Measurements from ENCODE around the gene RAD51B.

Gene RAD51B

DNA sequence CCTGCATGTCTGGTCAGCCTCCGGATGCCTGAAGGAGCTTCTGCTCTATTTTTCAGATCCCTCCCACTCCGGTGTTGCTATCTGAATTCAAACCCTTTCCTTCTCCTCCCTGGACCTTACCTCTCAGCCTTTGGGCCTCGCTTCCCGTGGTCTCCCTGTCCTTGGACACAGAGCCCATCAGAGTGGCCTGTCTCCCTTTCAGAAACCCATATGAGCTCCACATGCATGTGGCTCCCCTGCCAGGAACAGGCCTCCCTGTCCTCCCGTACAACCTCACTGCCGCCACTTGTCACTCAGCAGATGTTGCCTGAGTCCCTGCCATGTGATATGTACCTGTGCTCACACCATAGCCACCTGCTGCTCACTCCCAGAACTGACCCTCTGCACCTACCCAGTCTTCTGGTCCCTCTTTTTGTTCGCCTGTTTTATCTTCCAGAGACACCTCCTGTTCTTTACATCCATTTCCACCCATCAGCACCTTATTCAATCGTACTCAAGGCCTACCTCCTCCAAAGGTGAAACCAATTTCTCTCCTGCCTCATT is 790.7 kb downstream of the RAD51B start:
- TF ChIP-seq, protein P1, sequence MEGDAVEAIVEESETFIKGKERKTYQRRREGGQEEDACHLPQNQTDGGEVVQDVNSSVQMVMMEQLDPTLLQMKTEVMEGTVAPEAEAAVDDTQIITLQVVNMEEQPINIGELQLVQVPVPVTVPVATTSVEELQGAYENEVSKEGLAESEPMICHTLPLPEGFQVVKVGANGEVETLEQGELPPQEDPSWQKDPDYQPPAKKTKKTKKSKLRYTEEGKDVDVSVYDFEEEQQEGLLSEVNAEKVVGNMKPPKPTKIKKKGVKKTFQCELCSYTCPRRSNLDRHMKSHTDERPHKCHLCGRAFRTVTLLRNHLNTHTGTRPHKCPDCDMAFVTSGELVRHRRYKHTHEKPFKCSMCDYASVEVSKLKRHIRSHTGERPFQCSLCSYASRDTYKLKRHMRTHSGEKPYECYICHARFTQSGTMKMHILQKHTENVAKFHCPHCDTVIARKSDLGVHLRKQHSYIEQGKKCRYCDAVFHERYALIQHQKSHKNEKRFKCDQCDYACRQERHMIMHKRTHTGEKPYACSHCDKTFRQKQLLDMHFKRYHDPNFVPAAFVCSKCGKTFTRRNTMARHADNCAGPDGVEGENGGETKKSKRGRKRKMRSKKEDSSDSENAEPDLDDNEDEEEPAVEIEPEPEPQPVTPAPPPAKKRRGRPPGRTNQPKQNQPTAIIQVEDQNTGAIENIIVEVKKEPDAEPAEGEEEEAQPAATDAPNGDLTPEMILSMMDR (conservative IDR thresholded peaks at IDR 0.05) = no peak
- no peak for TF ChIP-seq ZFX (IDR thresholded peaks at IDR 0.05)
- no peak overlapping the region for H3K27ac ChIP-seq

DNA sequence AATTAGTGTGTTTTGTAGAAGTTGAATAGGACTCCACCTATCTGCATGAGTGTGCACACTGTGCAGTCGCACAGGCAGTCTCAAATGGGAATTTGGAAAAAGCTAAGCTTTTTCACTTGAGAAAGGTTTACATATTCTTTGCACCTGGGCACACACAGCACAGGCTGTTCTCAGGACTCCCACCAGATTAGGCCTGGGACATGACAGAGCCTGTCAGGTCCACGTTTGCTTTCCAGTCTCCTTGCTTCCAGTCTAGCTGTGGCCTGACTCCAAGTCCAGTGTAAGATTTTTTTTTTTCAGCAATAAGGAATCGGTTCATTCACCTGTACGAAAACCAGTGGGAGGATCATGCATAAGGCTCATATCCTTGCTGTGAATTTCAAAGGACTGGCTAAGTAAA is 792.0 kb downstream of the RAD51B start:
- H3K27ac ChIP-seq = no peak overlapping the region
- TF ChIP-seq ZFX (IDR thresholded peaks at IDR 0.05) = no peak
- TF ChIP-seq, protein P1 (conservative IDR thresholded peaks at IDR 0.05) = no peak

DNA sequence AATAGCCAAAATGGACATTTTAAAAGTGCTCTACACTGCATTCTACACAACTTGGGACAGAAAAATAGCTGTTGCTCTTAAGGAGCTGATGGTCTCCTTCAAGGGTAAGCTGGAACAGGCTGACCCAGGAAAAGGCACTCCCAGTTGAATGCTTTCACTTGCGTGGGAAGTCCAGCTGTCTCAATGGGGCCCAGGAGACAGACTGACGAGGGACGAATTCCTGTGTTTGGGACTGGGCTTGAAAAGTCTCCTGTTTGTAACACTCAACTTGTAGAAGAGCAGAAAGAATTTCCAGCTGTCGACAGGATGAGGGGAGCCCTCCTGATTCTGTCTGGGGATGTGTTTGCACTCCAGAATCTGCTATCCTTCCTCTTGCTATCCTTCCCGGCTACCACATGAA is 792.5 kb downstream of the RAD51B start:
- H3K27ac ChIP-seq = no peak overlapping the region
- TF ChIP-seq, protein P1 (conservative IDR thresholded peaks at IDR 0.05) = no peak
- no peak for TF ChIP-seq ZFX (IDR thresholded peaks at IDR 0.05)

DNA sequence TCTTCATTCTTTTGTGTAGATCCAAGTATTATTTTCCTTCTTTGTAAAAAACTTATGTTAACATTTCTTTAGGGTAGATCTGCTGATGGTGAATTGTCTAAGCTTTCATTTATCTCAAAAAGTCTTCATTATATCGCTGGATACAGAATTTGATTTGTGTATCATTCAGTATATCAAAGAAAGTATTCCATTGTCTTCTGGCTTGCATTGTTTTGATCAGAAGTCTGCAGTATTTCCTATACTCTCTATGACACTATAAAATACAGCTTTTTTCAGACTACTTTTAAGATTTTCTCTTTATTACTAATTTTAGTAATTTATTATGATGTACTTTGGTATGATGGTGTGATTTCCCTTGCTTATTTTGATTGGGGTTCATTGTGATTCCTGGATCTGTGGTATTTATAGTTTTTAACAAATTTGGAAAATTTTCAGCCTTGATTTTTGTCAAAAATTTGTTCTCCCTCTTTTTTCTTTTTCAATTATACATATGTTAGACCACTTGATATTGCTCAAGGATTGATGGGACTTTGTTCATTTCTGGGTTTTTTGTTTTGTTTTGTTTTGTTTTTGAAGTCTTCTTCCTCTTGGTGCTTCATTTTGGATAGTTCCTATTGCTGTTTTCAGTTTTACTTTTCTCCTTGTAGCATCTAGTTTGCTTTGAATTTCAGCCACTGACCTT is 796.8 kb downstream of the RAD51B start:
- H3K27ac ChIP-seq = no peak overlapping the region
- TF ChIP-seq ZFX (IDR thresholded peaks at IDR 0.05) = no peak
- TF ChIP-seq, protein P1 (conservative IDR thresholded peaks at IDR 0.05) = no peak

DNA sequence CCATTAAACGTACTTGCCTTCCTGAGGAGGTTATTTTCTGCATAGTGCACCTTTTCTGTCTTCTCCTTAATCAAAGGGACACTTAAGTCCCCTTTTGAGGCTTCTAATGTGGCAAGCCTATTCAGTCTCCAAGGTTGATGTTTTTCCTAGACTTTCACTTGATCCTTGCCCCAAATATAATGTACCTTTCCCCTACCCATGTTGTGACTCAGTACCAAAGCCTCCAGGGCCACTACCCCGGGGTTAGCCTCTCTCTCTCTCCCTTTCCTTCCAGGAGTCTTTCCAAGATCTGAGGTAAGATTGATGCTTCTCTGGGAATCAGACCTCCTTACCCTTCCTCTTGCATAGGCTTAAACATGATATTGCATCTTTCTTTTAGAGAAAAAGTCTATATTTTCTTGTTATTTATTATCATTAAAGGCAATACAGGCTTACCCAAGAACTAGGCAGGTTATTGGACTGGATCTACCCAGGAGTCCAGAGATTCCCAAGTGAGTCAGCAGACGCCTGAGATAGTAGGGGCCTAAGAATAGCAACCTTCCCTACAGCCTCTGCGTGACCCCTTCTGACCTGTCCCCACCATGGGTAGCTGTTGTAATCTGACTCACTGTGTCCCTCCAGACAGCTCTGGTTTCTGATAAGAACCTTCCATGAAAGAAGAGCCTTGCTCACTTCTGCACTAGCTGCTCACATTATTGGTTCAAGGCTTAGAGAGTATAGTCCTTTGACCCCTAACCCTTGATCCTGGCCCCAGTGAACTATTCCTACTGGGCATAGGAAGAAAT is 800.4 kb downstream of the RAD51B start:
- no peak overlapping the region for H3K27ac ChIP-seq
- TF ChIP-seq, protein P1 (conservative IDR thresholded peaks at IDR 0.05) = no peak
- no peak for TF ChIP-seq ZFX (IDR thresholded peaks at IDR 0.05)

DNA sequence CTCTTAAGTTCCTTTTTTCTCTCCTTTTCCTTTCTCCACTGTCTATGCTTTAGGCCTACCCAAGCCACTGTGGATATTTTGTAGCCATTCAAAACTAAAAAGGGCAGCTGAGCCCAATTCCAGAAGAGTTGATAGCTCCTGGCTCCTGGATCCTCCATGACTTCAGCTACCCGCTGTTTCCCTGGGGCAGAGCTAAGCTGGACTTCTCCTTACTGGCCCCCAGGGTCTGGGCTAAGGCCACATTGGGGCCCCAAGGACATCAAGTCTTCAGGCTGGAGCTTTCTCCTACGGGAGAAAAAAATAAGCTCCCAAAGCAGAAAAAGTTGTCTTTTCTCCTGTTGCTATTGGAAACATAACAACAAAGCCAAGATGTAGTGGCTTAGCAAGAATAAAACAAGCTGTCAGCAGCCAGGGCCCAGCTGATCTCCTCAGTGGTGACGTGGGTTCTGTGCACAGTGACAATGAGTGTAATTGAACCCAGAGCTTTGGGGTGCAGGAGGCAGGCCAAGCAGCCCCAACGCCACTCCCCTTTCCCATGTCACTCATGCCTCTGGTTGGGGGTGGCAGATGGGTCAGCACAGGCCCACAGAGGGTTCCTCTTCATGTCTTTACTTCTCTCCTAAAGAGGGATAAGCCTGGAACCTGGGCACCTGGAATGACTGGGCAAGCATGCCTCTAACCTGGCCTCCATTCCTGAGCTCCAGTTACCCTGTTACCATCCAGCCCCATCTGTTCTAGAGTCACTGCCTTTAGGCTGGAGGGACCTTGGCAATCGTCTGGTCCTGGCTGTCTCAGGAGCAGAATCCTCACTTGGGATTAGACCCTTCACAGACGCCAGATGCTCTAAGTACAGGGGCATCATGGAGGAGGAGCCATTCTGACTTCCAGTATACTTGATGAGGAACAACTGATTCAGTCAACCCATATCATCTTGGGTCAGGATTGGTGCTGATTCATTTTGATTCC is 802.1 kb downstream of the RAD51B start:
- TF ChIP-seq, protein P1 (conservative IDR thresholded peaks at IDR 0.05) = no peak
- TF ChIP-seq ZFX (IDR thresholded peaks at IDR 0.05) = no peak
- no peak overlapping the region for H3K27ac ChIP-seq

Measured in C4-2B (cell line).